Erythroblast (primary cell): ENCODE data around the gene FCMR.

Source experiments
- GATA1 ChIP-seq: IDR thresholded peaks from 2 replicates; pipeline ENCODE4 v1.6.1; 2011; ENCODE audit warnings: low read depth, mild to moderate bottlenecking, control low read depth, low read length, moderate library complexity
- POLR2A ChIP-seq: IDR thresholded peaks from 2 replicates; pipeline ENCODE4 v1.6.1; 2011; ENCODE audit warnings: mild to moderate bottlenecking, low read length

GRCh38 chr1:206949208-206949607, 27.5 kb upstream of the FCMR start:
- no peak for TF ChIP-seq POLR2A
- TF ChIP-seq GATA1, result no peak
